Measurements from ENCODE around the gene SUCO.
"Not testable (repeated sequence)": the region's sequence is repeated elsewhere in the genome, so short reads cannot be mapped to it uniquely, and the experiment has no call there.

GRCh38 chr1:172620603-172621002, 87.7 kb downstream of the SUCO start:
- TF ChIP-seq, protein P1, sequence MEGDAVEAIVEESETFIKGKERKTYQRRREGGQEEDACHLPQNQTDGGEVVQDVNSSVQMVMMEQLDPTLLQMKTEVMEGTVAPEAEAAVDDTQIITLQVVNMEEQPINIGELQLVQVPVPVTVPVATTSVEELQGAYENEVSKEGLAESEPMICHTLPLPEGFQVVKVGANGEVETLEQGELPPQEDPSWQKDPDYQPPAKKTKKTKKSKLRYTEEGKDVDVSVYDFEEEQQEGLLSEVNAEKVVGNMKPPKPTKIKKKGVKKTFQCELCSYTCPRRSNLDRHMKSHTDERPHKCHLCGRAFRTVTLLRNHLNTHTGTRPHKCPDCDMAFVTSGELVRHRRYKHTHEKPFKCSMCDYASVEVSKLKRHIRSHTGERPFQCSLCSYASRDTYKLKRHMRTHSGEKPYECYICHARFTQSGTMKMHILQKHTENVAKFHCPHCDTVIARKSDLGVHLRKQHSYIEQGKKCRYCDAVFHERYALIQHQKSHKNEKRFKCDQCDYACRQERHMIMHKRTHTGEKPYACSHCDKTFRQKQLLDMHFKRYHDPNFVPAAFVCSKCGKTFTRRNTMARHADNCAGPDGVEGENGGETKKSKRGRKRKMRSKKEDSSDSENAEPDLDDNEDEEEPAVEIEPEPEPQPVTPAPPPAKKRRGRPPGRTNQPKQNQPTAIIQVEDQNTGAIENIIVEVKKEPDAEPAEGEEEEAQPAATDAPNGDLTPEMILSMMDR (conservative IDR thresholded peaks at IDR 0.05; ENCODE audit: low read depth, low read length): not testable (repeated sequence)
- TF ChIP-seq POLR2A (IDR thresholded peaks at IDR 0.05; ENCODE audit: low read depth, low read length); CEBPB (IDR thresholded peaks at IDR 0.05; ENCODE audit: low read depth, low read length); FOS (IDR thresholded peaks at IDR 0.05; ENCODE audit: low read depth, low read length); MAZ (IDR thresholded peaks at IDR 0.05; ENCODE audit: borderline replicate concordance, low read depth, low read length); SMC3 (IDR thresholded peaks at IDR 0.05; ENCODE audit: low read depth, low read length); ELK1 (IDR thresholded peaks at IDR 0.05; ENCODE audit: borderline replicate concordance, low read depth, low read length); MXI1 (IDR thresholded peaks at IDR 0.05; ENCODE audit: borderline replicate concordance, low read depth, low read length); MAFK (IDR thresholded peaks at IDR 0.05; ENCODE audit: low read depth, low read length); RCOR1 (IDR thresholded peaks at IDR 0.05; ENCODE audit: insufficient replicate concordance, low read length); CHD1 (IDR thresholded peaks at IDR 0.05; ENCODE audit: low read depth, low read length); USF2 (IDR thresholded peaks at IDR 0.05; ENCODE audit: low read depth, low read length); RAD21 (IDR thresholded peaks at IDR 0.05; ENCODE audit: low read length): not testable (repeated sequence)

Measured in IMR-90 (cell line).